ENCODE measurements around the gene OLFML2A. TPM values are rescaled to one million over a fixed set of nuclear protein-coding genes. Genes with fewer than 3 reads are reported as not detected.

OLFML2A gene
- total and polyA plus RNA-seq, 2 donors (not counting 1 experiment from before 2014, with no cell fraction given), result 0.76 to 0.88 TPM

DNA sequence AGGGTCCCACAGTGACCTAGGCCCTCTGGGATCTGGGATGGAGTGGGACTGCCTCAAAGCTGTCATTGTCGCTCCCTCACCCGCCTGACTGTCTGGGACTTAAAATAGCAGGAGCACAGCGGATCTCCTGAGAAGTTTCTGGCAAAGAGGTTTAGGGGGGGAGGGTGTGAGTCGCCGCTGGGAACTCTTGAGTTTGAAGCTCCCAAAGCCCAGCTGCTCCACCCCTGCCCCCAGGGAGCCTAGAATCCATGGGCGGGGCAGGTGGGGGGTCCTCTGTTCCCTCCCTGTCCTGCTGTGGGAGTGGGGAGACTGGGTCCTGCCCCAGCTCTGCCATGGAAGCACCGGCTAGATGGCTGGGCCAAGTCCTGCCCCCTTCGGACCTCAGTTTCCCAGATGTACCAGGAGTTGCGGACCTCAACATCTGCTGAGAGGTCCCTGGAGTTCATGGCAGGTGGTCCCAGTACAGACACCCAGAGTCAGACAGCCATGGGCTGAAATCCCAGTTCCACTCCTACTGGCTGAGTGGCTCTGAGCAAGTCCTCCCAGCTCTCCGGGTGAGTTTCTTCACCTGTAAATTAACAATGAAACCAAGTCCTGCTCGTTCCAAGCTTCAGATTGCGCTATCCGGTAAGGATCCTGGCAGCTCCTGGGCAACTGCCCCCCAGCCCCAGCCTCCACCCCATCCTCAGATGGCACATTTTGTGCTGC lies 75.3 kb downstream of the OLFML2A start:
- Mint-ChIP-seq H3K4me1 (peaks cover 8% of the 10 kb centered on the region), H3K9me3 (ENCODE audit: insufficient read depth) (no peaks in the 10 kb centered on the region), H3K27me3 (no peaks in the 10 kb centered on the region), H3K4me3 (peak overlapping the region; percentile 88), H3K27ac (no peak overlapping the region)
- no peak for TF ChIP-seq EZH2 (IDR thresholded peaks at IDR 0.05; ENCODE audit: borderline replicate concordance, insufficient read depth, low read depth, low read length, poor library complexity, severe bottlenecking)
- TF ChIP-seq, protein P1, sequence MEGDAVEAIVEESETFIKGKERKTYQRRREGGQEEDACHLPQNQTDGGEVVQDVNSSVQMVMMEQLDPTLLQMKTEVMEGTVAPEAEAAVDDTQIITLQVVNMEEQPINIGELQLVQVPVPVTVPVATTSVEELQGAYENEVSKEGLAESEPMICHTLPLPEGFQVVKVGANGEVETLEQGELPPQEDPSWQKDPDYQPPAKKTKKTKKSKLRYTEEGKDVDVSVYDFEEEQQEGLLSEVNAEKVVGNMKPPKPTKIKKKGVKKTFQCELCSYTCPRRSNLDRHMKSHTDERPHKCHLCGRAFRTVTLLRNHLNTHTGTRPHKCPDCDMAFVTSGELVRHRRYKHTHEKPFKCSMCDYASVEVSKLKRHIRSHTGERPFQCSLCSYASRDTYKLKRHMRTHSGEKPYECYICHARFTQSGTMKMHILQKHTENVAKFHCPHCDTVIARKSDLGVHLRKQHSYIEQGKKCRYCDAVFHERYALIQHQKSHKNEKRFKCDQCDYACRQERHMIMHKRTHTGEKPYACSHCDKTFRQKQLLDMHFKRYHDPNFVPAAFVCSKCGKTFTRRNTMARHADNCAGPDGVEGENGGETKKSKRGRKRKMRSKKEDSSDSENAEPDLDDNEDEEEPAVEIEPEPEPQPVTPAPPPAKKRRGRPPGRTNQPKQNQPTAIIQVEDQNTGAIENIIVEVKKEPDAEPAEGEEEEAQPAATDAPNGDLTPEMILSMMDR (IDR thresholded peaks at IDR 0.05), result no peak
- peaks cover 0 to 6% of the 10 kb centered on the region in 2 experiments for H3K36me3 ChIP-seq (replicated peaks in 1 of 2; ENCODE audit: control extremely low read depth in 1 of 2, control insufficient read depth in 1 of 2, extremely low read depth in 1 of 2, insufficient read depth in 2 of 2, low read length in 1 of 2)
- no peak for DNase-seq
- no peak for ATAC-seq (ENCODE audit: low read depth)
- peak overlapping the region; percentile 85 for H3K4me2 ChIP-seq (replicated peaks; ENCODE audit: low read depth, low read length, poor library complexity, severe bottlenecking)
- H3K79me2 ChIP-seq (ENCODE audit: control insufficient read depth, insufficient read depth, low read length), result no peaks in the 10 kb centered on the region
- no peaks in the 10 kb centered on the region for H3K27me3 ChIP-seq (replicated peaks in 1 of 4; ENCODE audit: control extremely low read depth in 1 of 4, control insufficient read depth in 3 of 4, insufficient read depth in 4 of 4, low read length in 3 of 4)
- peak overlapping the region; percentile 78 for H2AFZ ChIP-seq (ENCODE audit: insufficient read depth, low read depth, low read length, poor library complexity, severe bottlenecking)
- H3K27ac ChIP-seq (ENCODE audit: low read length in 2 of 2), result no peak overlapping the region
- intact Hi-C loops (cut with micrococcal nuclease), result loop anchor here (5.0 kb wide), 2 partner anchors 40 to 520 kb away; no protein-coding TSS in a partner anchor
- WGBS (ENCODE audit: insufficient coverage), result 84% methylated on average over 11 of the region's 13 CpGs
- no peaks in the 10 kb centered on the region for H3K9me3 ChIP-seq (ENCODE audit: control extremely low read depth in 1 of 3, control insufficient read depth in 2 of 3, insufficient read depth in 1 of 3, low read length in 2 of 3)
- ChIA-PET CTCF (interaction anchor here (0.7 to 9.8 kb wide), 15 partner anchors 10 to 140 kb away, joined by 3 to 345 read pairs (median 5); partner anchors contain the start of genes ARPC5L, NR6A1, OLFML2A and RPL35), POLR2A (interaction anchor here (0.6 to 1.6 kb wide), 3 partner anchors 10 to 88 kb away, joined by 3 read pairs; partner anchors contain the start of genes ARPC5L and RPL35)
- H4K20me1 ChIP-seq (ENCODE audit: control insufficient read depth, insufficient read depth, low read length, poor library complexity, severe bottlenecking), result no peaks in the 10 kb centered on the region
- H3K9ac ChIP-seq (ENCODE audit: low read length), result peak overlapping the region; percentile 58
- H3K4me3 ChIP-seq (ENCODE audit: control extremely low read depth in 1 of 5, extremely low read depth in 1 of 5, insufficient read depth in 1 of 5, low read depth in 2 of 5, low read length in 4 of 5), result no peak overlapping the region
- H3K4me1 ChIP-seq (ENCODE audit: control insufficient read depth in 2 of 2, insufficient read depth in 2 of 2, low read length in 2 of 2), result peaks cover 7 to 9% of the 10 kb centered on the region in 2 donors

Data from B cell (primary cell).